Astrocyte (in vitro differentiated cells and primary cell): Measurements from ENCODE around the gene PAX6. TPM values are rescaled to one million over a fixed set of nuclear protein-coding genes. Genes with fewer than 3 reads are reported as not detected.

Experiments
- DNase-seq: peaks from one replicate; pipeline ENCODE4 v3.0.0-alpha.2; 2010; ENCODE audit warnings: low read depth
- FAIRE-seq: peaks from 2 replicates; lab custom pipeline; 2011; peaks lifted over from hg19 to GRCh38; lab: Jason Lieb, UNC
- H2AFZ ChIP-seq: 2 replicates; pipeline ENCODE4 v1.6.0; 2012; ENCODE audit warnings: low read depth, low read length, inconsistent platforms
- H3K27ac ChIP-seq: 2 replicates; pipeline ENCODE4 v1.5.1; 2011; ENCODE audit warnings: low read depth, low read length, inconsistent platforms
- H3K27me3 ChIP-seq: 2 replicates; pipeline ENCODE4 v1.6.0; 2011; ENCODE audit warnings: low read length, inconsistent platforms; ENCODE audit not compliant: insufficient read depth
- H3K36me3 ChIP-seq: 2 replicates; pipeline ENCODE4 v1.5.1; 2011; ENCODE audit warnings: low read length, inconsistent platforms; ENCODE audit not compliant: insufficient read depth
- H3K4me1 ChIP-seq: 2 replicates; pipeline ENCODE4 v1.5.1; 2011; ENCODE audit warnings: low read length, inconsistent platforms; ENCODE audit not compliant: insufficient read depth
- H3K4me2 ChIP-seq: 2 replicates; pipeline ENCODE4 v1.6.0; 2012; ENCODE audit warnings: low read length, inconsistent platforms
- H3K4me3 ChIP-seq: 2 replicates; pipeline ENCODE4 v1.5.1; 2011; ENCODE audit warnings: low read depth, mild to moderate bottlenecking, low read length, inconsistent platforms; ENCODE audit not compliant: insufficient read depth
- H3K79me2 ChIP-seq: 2 replicates; pipeline ENCODE4 v1.6.0; 2012; ENCODE audit warnings: mild to moderate bottlenecking, low read length, inconsistent platforms; ENCODE audit not compliant: insufficient read depth
- H3K9ac ChIP-seq: 2 replicates; pipeline ENCODE4 v1.6.0; 2012; ENCODE audit warnings: mild to moderate bottlenecking, low read length, inconsistent platforms
- H3K9me3 ChIP-seq: 2 replicates; pipeline ENCODE4 v1.5.1; 2012; ENCODE audit warnings: low read depth, mild to moderate bottlenecking, low read length, inconsistent platforms; ENCODE audit not compliant: insufficient read depth
- H4K20me1 ChIP-seq: 2 replicates; pipeline ENCODE4 v1.6.0; 2012; ENCODE audit warnings: low read length, inconsistent platforms; ENCODE audit not compliant: insufficient read depth
- H3K27ac Mint-ChIP-seq: one replicate; pipeline ENCODE4 v1.8.0; 2021; ENCODE audit warnings: mild to moderate bottlenecking, mixed read lengths; ENCODE audit not compliant: unreplicated experiment
- H3K27me3 Mint-ChIP-seq: one replicate; pipeline ENCODE4 v1.8.0; 2021; ENCODE audit warnings: low read depth, mixed read lengths; ENCODE audit not compliant: unreplicated experiment
- H3K36me3 Mint-ChIP-seq: one replicate; pipeline ENCODE4 v1.8.0; 2021; ENCODE audit warnings: low read depth, mixed read lengths; ENCODE audit not compliant: unreplicated experiment
- H3K4me1 Mint-ChIP-seq: one replicate; pipeline ENCODE4 v1.8.0; 2021; ENCODE audit warnings: low read depth, mixed read lengths; ENCODE audit not compliant: unreplicated experiment
- H3K4me3 Mint-ChIP-seq: one replicate; pipeline ENCODE4 v1.8.0; 2021; ENCODE audit warnings: mild to moderate bottlenecking, moderate library complexity, mixed read lengths; ENCODE audit not compliant: unreplicated experiment
- H3K9me3 Mint-ChIP-seq: one replicate; pipeline ENCODE4 v1.8.0; 2021; ENCODE audit warnings: mild to moderate bottlenecking, mixed read lengths; ENCODE audit not compliant: unreplicated experiment
- CTCF ChIP-seq: IDR thresholded peaks from 2 replicates; pipeline ENCODE4 v1.5.1; 2011; ENCODE audit warnings: low read depth, mild to moderate bottlenecking, inconsistent platforms, low read length, moderate library complexity; ENCODE audit not compliant: insufficient read depth
- EZH2 ChIP-seq: IDR thresholded peaks from 2 replicates; pipeline ENCODE4 v1.6.1; 2012; ENCODE audit warnings: mild to moderate bottlenecking, low read length, inconsistent platforms; ENCODE audit not compliant: insufficient read depth
- total RNA-seq: library from RNA; stranded (reverse); gene quantifications from 2 replicates; pipeline ENCODE4 v1.2.1, GENCODE V29; 2021

Gene PAX6
- total RNA-seq, 1 donor from 2014 or later: 12.2 TPM

GRCh38 chr11:31770011-31770700 is 41.0 kb downstream of the PAX6 start:
- Histone ChIP-seq H3K4me2 (no peak overlapping the region), H4K20me1 (no peaks in the 10 kb centered on the region), H3K9me3 (no peaks in the 10 kb centered on the region), H3K36me3 (no peaks in the 10 kb centered on the region), H3K4me1 (no peaks in the 10 kb centered on the region), H2AFZ (no peak overlapping the region), H3K79me2 (no peaks in the 10 kb centered on the region), H3K27me3 (no peaks in the 10 kb centered on the region), H3K4me3 (no peak overlapping the region), H3K27ac (no peak overlapping the region), H3K9ac (no peak overlapping the region)
- H3K4me3 Mint-ChIP-seq: no peak overlapping the region
- no peak for FAIRE-seq
- H3K4me1 Mint-ChIP-seq: no peaks in the 10 kb centered on the region
- peaks cover 2% of the 10 kb centered on the region for H3K36me3 Mint-ChIP-seq
- no peaks in the 10 kb centered on the region for H3K27me3 Mint-ChIP-seq
- DNase-seq: no peak
- TF ChIP-seq EZH2 (no peak), CTCF (no peak)
- no peaks in the 10 kb centered on the region for H3K9me3 Mint-ChIP-seq
- no peak overlapping the region for H3K27ac Mint-ChIP-seq

- FAIRE-seq (no peak), DNase-seq (no peak)
- Histone ChIP-seq H3K4me2 (no peak overlapping the region), H3K4me3 (no peak overlapping the region), H3K79me2 (no peaks in the 10 kb centered on the region), H3K27ac (no peak overlapping the region), H3K9ac (no peak overlapping the region), H3K27me3 (no peaks in the 10 kb centered on the region), H2AFZ (no peak overlapping the region), H3K9me3 (no peaks in the 10 kb centered on the region), H3K4me1 (no peaks in the 10 kb centered on the region), H3K36me3 (no peaks in the 10 kb centered on the region), H4K20me1 (no peaks in the 10 kb centered on the region)
- Mint-ChIP-seq H3K4me3 (no peak overlapping the region), H3K27ac (no peak overlapping the region), H3K9me3 (no peaks in the 10 kb centered on the region), H3K27me3 (no peaks in the 10 kb centered on the region), H3K36me3 (peaks cover 2% of the 10 kb centered on the region), H3K4me1 (no peaks in the 10 kb centered on the region)
- TF ChIP-seq EZH2: no peak
- TF ChIP-seq CTCF: no peak
These were observed 42.1 kb downstream of the PAX6 start for GRCh38 chr11:31768749-31769640.
